GM18517 (cell line): Measurements from ENCODE around the gene BMP6.

Experiments
- ATAC-seq: cut with Tn5 transposase; IDR thresholded peaks from one replicate; pipeline ENCODE4 v1.9.1; 2021; ENCODE audit warnings: mild to moderate bottlenecking, moderate library complexity; ENCODE audit not compliant: unreplicated experiment

BMP6 gene

DNA sequence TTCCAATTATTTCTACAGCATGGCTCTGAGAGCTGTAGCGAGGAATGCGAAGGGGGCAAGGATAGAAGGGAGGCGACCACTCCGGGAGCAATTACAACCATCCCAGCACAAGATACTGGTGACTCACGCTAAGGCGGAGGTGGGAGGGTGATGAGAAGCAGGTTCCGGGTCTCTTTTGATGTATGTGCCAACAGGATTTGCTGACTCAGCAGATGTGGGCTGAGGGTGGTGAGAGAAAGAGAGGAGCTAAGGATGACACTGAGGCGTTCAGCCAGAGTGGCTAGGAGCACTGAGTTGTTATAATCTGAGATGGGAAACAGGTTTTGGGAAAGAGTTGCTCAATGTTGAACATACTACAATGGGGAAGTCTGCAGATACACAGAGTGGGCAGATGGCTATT is 194.0 kb downstream of the BMP6 start:
- no peak for ATAC-seq

DNA sequence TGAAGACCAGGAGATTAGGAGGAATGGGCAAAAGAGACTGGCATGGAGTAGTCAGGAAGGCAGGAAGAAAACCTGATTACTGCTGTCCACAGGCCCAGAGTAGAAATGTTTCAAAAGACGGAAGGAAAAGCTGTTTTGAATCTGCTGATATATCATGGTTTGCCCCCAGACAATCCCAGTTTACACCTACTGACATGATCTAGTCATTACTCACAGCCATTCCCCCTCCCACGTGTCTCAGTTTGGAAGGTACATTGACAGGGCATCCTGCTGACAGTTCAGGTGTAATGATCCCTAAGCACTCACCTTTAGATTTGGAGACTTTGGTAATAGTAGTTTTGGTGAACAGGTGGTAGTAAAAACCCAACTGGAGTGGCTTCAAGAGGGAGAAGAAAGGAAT is 194.5 kb downstream of the BMP6 start:
- no peak for ATAC-seq

DNA sequence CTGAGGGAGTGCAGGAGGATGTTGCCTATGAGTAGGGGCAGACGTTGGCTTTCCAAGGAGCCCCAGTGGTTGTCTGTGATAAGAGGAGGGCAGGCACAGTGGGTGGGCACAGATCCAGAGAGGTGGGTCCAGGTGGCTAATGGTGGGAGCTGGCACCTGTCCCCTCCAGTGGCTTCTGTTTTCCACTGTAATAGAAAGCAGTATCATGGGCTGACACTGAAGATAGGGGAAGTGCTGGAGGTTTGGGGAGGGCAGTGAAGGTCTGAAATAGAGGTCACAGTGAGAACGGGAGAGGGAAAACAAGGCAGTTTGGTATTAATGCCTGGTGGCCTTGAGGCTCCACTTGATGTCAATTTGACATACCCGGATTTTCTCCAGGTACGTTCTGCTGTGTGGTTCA is 195.1 kb downstream of the BMP6 start:
- ATAC-seq, result no peak

DNA sequence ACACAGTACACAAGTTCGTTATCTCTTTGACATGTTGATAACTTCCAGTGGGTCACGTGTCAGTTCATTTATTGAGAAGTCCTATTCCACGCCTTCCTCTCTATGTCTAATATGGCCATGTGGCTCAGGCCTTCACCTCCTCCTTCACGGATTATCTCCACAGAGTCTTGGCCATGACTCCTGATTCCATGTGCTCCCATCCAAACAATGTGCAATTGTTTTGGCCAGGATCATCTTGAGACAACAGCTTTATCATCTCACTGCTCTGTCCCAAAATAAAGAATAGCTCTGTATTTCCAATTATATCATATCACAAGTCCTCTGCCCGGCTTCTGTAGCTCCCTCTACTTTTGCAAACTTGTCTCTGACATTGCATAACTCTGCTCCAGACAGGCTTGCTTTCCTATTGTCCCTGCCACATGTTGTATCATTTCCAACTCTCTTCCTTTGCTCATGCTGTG is 195.8 kb downstream of the BMP6 start:
- no peak for ATAC-seq

DNA sequence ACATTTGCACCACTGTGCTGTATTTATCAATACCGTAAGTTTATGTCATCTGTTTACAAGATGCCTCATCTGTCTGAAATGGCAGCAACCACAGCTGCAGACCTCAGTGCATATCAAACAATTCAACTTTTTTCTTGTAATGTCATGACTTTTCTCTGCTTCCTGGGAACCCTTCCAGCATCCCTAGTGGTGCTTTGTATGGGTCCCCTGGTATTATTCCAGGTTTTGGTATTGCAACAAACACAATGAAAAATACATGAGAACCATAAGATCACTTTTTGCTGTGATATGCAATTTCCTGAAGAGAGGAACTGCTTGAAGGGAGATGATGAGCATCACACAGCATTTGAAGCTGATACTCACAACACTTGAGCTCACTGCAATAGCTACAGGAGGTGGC is 196.7 kb downstream of the BMP6 start:
- no peak for ATAC-seq

DNA sequence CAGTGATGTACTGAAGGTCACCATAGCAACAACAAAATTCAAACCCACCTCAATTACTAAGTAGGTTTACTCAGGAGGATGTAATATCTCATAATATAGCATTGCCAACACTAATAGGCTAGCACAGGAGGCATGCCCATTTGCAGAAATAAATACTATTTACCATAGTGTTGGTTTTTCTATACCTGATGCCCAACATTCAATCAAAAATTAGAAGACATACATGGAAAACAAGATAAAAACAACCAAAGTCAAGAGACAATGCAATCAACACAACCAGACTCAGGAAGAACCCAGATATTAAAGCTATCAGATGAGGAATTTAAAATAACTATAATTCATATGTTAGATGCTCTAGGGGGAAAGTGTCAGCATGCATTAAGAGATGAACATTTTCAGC is 199.0 kb downstream of the BMP6 start:
- ATAC-seq, result no peak
